ENCODE data around the gene ST14.

The ST14 gene

GRCh38 chr11:130206141-130206540 lies 46.6 kb downstream of the ST14 start:
- in situ Hi-C loops (cut with MboI; ENCODE audit: low sequenced_read_pairs): loop anchor here (25.0 kb wide), 2 partner anchors 206 to 656 kb away; no protein-coding TSS in a partner anchor

- in situ Hi-C loops (cut with MboI; ENCODE audit: low sequenced_read_pairs): loop anchor here (25.0 kb wide), 2 partner anchors 204 to 654 kb away; no protein-coding TSS in a partner anchor
Measured at GRCh38 chr11:130208241-130209127, 48.9 kb downstream of the ST14 start.

- in situ Hi-C loops (cut with MboI; ENCODE audit: low sequenced_read_pairs): loop anchor here (25.0 kb wide), 2 partner anchors 203 to 653 kb away; no protein-coding TSS in a partner anchor
Measured at GRCh38 chr11:130209128-130209932, 49.7 kb downstream of the ST14 start.

GRCh38 chr11:130209954-130210854 lies 50.6 kb downstream of the ST14 start:
- in situ Hi-C loops (cut with MboI; ENCODE audit: low sequenced_read_pairs): loop anchor here (25.0 kb wide), 2 partner anchors 202 to 652 kb away; no protein-coding TSS in a partner anchor

GRCh38 chr11:130211144-130211543 lies 51.6 kb downstream of the ST14 start:
- in situ Hi-C loops (cut with MboI; ENCODE audit: low sequenced_read_pairs): loop anchor here (25.0 kb wide), 2 partner anchors 201 to 651 kb away; no protein-coding TSS in a partner anchor

- in situ Hi-C loops (cut with MboI; ENCODE audit: low sequenced_read_pairs): loop anchor here (25.0 kb wide), 2 partner anchors 200 to 650 kb away; no protein-coding TSS in a partner anchor
Measured at GRCh38 chr11:130211781-130212401, 52.3 kb downstream of the ST14 start.

GRCh38 chr11:130212431-130212961 lies 52.9 kb downstream of the ST14 start:
- in situ Hi-C loops (cut with MboI; ENCODE audit: low sequenced_read_pairs): loop anchor here (25.0 kb wide), 2 partner anchors 200 to 650 kb away; no protein-coding TSS in a partner anchor

GRCh38 chr11:130213143-130213978 lies 53.8 kb downstream of the ST14 start:
- in situ Hi-C loops (cut with MboI; ENCODE audit: low sequenced_read_pairs): loop anchor here (25.0 kb wide), 2 partner anchors 199 to 649 kb away; no protein-coding TSS in a partner anchor

GRCh38 chr11:130213979-130214281 lies 54.3 kb downstream of the ST14 start:
- in situ Hi-C loops (cut with MboI; ENCODE audit: low sequenced_read_pairs): loop anchor here (25.0 kb wide), 2 partner anchors 198 to 648 kb away; no protein-coding TSS in a partner anchor

- in situ Hi-C loops (cut with MboI; ENCODE audit: low sequenced_read_pairs): loop anchor here (25.0 kb wide), 2 partner anchors 197 to 647 kb away; no protein-coding TSS in a partner anchor
Measured at GRCh38 chr11:130214861-130215530, 55.4 kb downstream of the ST14 start.

- in situ Hi-C loops (cut with MboI; ENCODE audit: low sequenced_read_pairs): loop anchor here (25.0 kb wide), 2 partner anchors 197 to 647 kb away; no protein-coding TSS in a partner anchor
Measured at GRCh38 chr11:130215531-130216220, 56.1 kb downstream of the ST14 start.

GRCh38 chr11:130216221-130216550 lies 56.6 kb downstream of the ST14 start:
- in situ Hi-C loops (cut with MboI; ENCODE audit: low sequenced_read_pairs): loop anchor here (25.0 kb wide), 2 partner anchors 196 to 646 kb away; no protein-coding TSS in a partner anchor

GRCh38 chr11:130216591-130217132 lies 57.1 kb downstream of the ST14 start:
- in situ Hi-C loops (cut with MboI; ENCODE audit: low sequenced_read_pairs): loop anchor here (25.0 kb wide), 2 partner anchors 196 to 646 kb away; no protein-coding TSS in a partner anchor

- in situ Hi-C loops (cut with MboI; ENCODE audit: low sequenced_read_pairs): loop anchor here (25.0 kb wide), 2 partner anchors 195 to 645 kb away; no protein-coding TSS in a partner anchor
Measured at GRCh38 chr11:130217133-130218031, 57.8 kb downstream of the ST14 start.

- in situ Hi-C loops (cut with MboI; ENCODE audit: low sequenced_read_pairs): loop anchor here (25.0 kb wide), 2 partner anchors 194 to 644 kb away; no protein-coding TSS in a partner anchor
Measured at GRCh38 chr11:130218501-130219070, 59.0 kb downstream of the ST14 start.

All from HL-60/S4 treated with retinoic acid at 250 ng/mL for 4 days and 3 days (cell line).